GM23338 (cell line): ENCODE results near the gene DGKD. TPM values are rescaled to one million over a fixed set of nuclear protein-coding genes. Genes with fewer than 3 reads are reported as not detected.

ENCODE experiments used
- ATAC-seq: fragments of 200-7000 bp; cut with Tn5 transposase; 3 replicates; pipeline ENCODE4 v1.9.1; 2020
- DNase-seq: peaks from one replicate; pipeline ENCODE4 v3.0.0-alpha.2; 2015; ENCODE audit warnings: low spot score
- H2AFZ ChIP-seq: fragments of 200-600 bp; sonication (generic); 2 replicates; pipeline ENCODE4 v1.8.0; 2016; ENCODE audit warnings: antibody characterized with exemption, mild to moderate bottlenecking, moderate library complexity
- H3F3A ChIP-seq: fragments of 200-600 bp; sonication (generic); replicated peaks from 2 replicates; pipeline ENCODE4 v1.8.0; 2017; ENCODE audit warnings: antibody characterized with exemption, mixed run types, low read depth
- H3K27ac ChIP-seq: fragments of 200-600 bp; sonication (generic); 2 replicates; pipeline ENCODE4 v1.6.1; 2016; ENCODE audit warnings: low read depth
- H3K27me3 ChIP-seq: fragments of 200-600 bp; sonication (generic); 2 replicates; pipeline ENCODE4 v1.8.0; 2016; ENCODE audit warnings: mild to moderate bottlenecking, mixed run types, moderate library complexity; ENCODE audit not compliant: insufficient read depth
- H3K36me3 ChIP-seq: fragments of 200-600 bp; sonication (generic); 2 replicates; pipeline ENCODE4 v1.8.0; 2016; ENCODE audit warnings: mild to moderate bottlenecking; ENCODE audit not compliant: insufficient read depth
- H3K4me1 ChIP-seq: fragments of 200-600 bp; sonication (generic); 2 replicates; pipeline ENCODE4 v1.8.0; 2016; ENCODE audit warnings: mild to moderate bottlenecking, moderate library complexity; ENCODE audit not compliant: insufficient read depth
- H3K4me2 ChIP-seq: fragments of 200-600 bp; sonication (generic); 2 replicates; pipeline ENCODE4 v1.7.1; 2017; ENCODE audit warnings: mixed run types
- H3K4me3 ChIP-seq: fragments of 200-600 bp; sonication (generic); 2 replicates; pipeline ENCODE4 v1.6.1; 2016; ENCODE audit warnings: mixed run types
- H3K79me2 ChIP-seq: fragments of 200-600 bp; sonication (generic); replicated peaks from 2 replicates; pipeline ENCODE4 v1.8.0; 2017; ENCODE audit warnings: mild to moderate bottlenecking; ENCODE audit not compliant: insufficient read depth
- H3K9me2 ChIP-seq: fragments of 200-600 bp; sonication (generic); 2 replicates; pipeline ENCODE4 v1.8.0; 2017; ENCODE audit not compliant: insufficient read depth
- H4K20me1 ChIP-seq: fragments of 200-600 bp; sonication (generic); replicated peaks from 2 replicates; pipeline ENCODE4 v1.8.0; 2017; ENCODE audit warnings: mild to moderate bottlenecking; ENCODE audit not compliant: insufficient read depth
- H3K27ac Mint-ChIP-seq: 2 replicates; pipeline ENCODE4 v1.8.0; 2020; ENCODE audit warnings: inconsistent platforms, mild to moderate bottlenecking, moderate library complexity, mixed read lengths
- H3K27me3 Mint-ChIP-seq: 3 replicates; pipeline ENCODE4 v1.8.0; 2022; ENCODE audit warnings: low read depth, mild to moderate bottlenecking, moderate library complexity, mixed read lengths, inconsistent platforms; ENCODE audit not compliant: insufficient read depth, poor library complexity
- H3K36me3 Mint-ChIP-seq: 3 replicates; pipeline ENCODE4 v1.8.0; 2021; ENCODE audit warnings: low read depth, mild to moderate bottlenecking, inconsistent platforms, moderate library complexity, mixed read lengths
- H3K4me1 Mint-ChIP-seq: 3 replicates; pipeline ENCODE4 v1.8.0; 2020; ENCODE audit warnings: mild to moderate bottlenecking, inconsistent platforms, mixed read lengths
- H3K4me3 Mint-ChIP-seq: 3 replicates; pipeline ENCODE4 v1.8.0; 2021; ENCODE audit warnings: moderate library complexity, mild to moderate bottlenecking, inconsistent platforms, mixed read lengths
- H3K9me3 Mint-ChIP-seq: 3 replicates; pipeline ENCODE4 v1.8.0; 2020; ENCODE audit warnings: moderate library complexity, mild to moderate bottlenecking, inconsistent platforms, mixed read lengths
- CTCF ChIP-seq, 2 experiments: fragments of 200-600 bp in 1 of 2; sonication (generic) in 1 of 2; conservative IDR thresholded peaks; 2 replicates each; pipeline versions ENCODE4 v1.5.1 to v1.6.1; 2016 to 2017; ENCODE audit warnings: antibody characterized with exemption in 2 of 2, low read depth in 2 of 2, mild to moderate bottlenecking in 2 of 2, moderate library complexity in 1 of 2
- POLR2AphosphoS5 ChIP-seq: IDR thresholded peaks from 2 replicates; pipeline ENCODE4 v1.6.1; 2016; ENCODE audit warnings: antibody characterized with exemption, low read depth
- ZNF331 ChIP-seq: fragments of 250-450 bp; sonication (Bioruptor Pico); IDR thresholded peaks from 2 replicates; pipeline ENCODE4 v1.5.0; 2020; ENCODE audit warnings: low read depth, mild to moderate bottlenecking, moderate library complexity
- ZNF462 ChIP-seq: fragments of 250-450 bp; sonication (Bioruptor Pico); IDR thresholded peaks from 2 replicates; pipeline ENCODE4 v1.5.0; 2020; ENCODE audit warnings: mild to moderate bottlenecking, moderate library complexity
- polyA plus RNA-seq: library from polyadenylated mRNA; unstranded; fragments of >200 nt; fragmentation: Nextera tagmentation; extraction: Ambion mirVana; gene quantifications from 2 replicates; pipeline ENCODE4 v1.2.1, GENCODE V29; 2016
- small RNA-seq: library from RNA; depleted of rRNA; stranded (forward); fragments of <200 nt; gene quantifications from one replicate; pipeline ENCODE3, GENCODE V24; 2014; ENCODE audit warnings: low replicate concordance
- total RNA-seq: library from RNA; depleted of rRNA; stranded (reverse); fragments of >200 nt; shearing (Covaris generic); gene quantifications from 2 replicates; pipeline ENCODE4 v1.2.3, GENCODE V29; 2014; rRNA removed

Gene DGKD
- total and polyA plus RNA-seq, 2 experiments from 2014 or later: 11.1 to 23.4 TPM

DNA sequence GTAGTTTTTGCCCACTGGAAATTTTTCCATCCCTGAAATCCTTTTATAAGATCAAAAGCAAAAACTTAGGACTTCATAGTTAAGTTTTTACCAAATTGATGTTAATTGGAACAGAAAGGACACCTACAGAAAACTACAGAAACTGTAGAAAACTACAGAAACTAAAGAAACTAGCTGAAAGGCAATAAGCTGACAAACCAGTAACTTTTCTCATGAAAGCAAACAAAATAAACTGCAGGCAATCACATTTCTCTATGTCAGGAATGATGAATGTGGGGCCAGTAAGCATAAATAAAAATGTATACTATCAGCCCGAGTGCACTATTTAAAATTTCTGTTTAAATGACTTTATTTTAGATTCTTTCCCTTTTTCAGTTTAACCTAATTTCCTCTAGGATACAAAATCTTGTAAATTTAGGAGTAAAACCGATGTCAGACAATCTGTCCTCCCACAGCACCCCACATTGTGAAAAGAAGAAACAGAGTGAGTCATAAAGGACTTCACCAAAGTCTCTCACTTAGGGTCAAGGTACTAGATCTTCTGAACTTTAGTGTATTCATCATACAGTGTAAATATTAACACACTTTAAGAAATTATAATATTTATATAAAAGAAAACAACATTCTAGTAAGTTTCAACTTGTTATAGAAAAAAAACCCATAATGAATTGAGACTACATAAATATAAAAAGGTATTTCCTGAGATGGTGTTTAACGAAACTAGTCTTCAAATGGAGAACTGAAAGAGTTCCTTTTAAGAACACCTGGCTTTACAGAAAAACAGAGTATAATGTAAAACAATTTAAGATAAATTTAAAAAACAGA, 165.7 kb downstream of the DGKD start:
- Mint-ChIP-seq H3K4me3 (no peak overlapping the region), H3K4me1 (no peaks in the 10 kb centered on the region), H3K27ac (no peak overlapping the region), H3K36me3 (peaks cover 4% of the 10 kb centered on the region; the same call in 1 of the 3 replicates), H3K27me3 (peaks cover 3% of the 10 kb centered on the region), H3K9me3 (no peaks in the 10 kb centered on the region)
- Histone ChIP-seq H3K4me2 (no peak overlapping the region), H2AFZ (no peak overlapping the region), H4K20me1 (0 out of 2 replicates have a peak, but pooled peaks cover 5% of the 10 kb centered on the region), H3K79me2 (no peaks in the 10 kb centered on the region), H3K36me3 (no peaks in the 10 kb centered on the region), H3K4me3 (no peak overlapping the region), H3K9me2 (no peaks in the 10 kb centered on the region), H3K27me3 (no peaks in the 10 kb centered on the region), H3K27ac (no peak overlapping the region), H3F3A (no peaks in the 10 kb centered on the region), H3K4me1 (no peaks in the 10 kb centered on the region)
- TF ChIP-seq POLR2AphosphoS5: no peak
- TF ChIP-seq ZNF331 (CRISPR knock-in tag): no peak
- no peak for TF ChIP-seq ZNF462
- no peak for TF ChIP-seq CTCF (conservative IDR thresholded peaks at IDR 0.05; ENCODE audit: low read depth in 2 of 2)
- no peak for ATAC-seq
- DNase-seq: no peak

Small RNA genes within 50 kb of the gene (small RNA-seq; reads per million reads assigned to genes)
- not detected for gene RF00019

Other genes with a start within 250 kb of the DGKD start
- gene ATG16L1, start 102.8 kb upstream of the DGKD start, total RNA-seq: 31.8 and 37.9 TPM in 2 replicates
- 12.3 and 15.3 TPM in 2 replicates for gene ATG16L1, start 102.8 kb upstream of the DGKD start, polyA plus RNA-seq
- not detected in 2 replicates for gene SAG, start 46.7 kb upstream of the DGKD start, total RNA-seq
- gene SAG, start 46.7 kb upstream of the DGKD start, polyA plus RNA-seq: not detected in 2 replicates
- gene USP40, start 212.3 kb downstream of the DGKD start, total RNA-seq: 11.7 and 13.5 TPM in 2 replicates
- 4.0 and 5.7 TPM in 2 replicates for gene USP40, start 212.3 kb downstream of the DGKD start, polyA plus RNA-seq